ENCODE data around the gene GPR107. TPM values are rescaled to one million over a fixed set of nuclear protein-coding genes. Genes with fewer than 3 reads are reported as not detected.

Gene GPR107
- total RNA-seq, 1 experiment from 2014 or later = 47.1 TPM

- Histone ChIP-seq H3K4me1 (ENCODE audit: insufficient read depth, low read length, poor library complexity, severe bottlenecking) (peaks cover 23% of the 10 kb centered on the region), H3K27me3 (replicated peaks; ENCODE audit: insufficient read depth, low read depth, low read length, poor library complexity) (no peaks in the 10 kb centered on the region), H3K9me3 (ENCODE audit: low read depth, low read length, poor library complexity, severe bottlenecking) (peaks cover 2% of the 10 kb centered on the region), H3K4me3 (ENCODE audit: low read depth, low read length, poor library complexity, severe bottlenecking) (no peak overlapping the region), H3K27ac (ENCODE audit: low read depth, low read length, poor library complexity, severe bottlenecking) (no peak overlapping the region), H3K36me3 (ENCODE audit: insufficient read depth, low read length, poor library complexity, severe bottlenecking) (peaks cover 13% of the 10 kb centered on the region)
- intact Hi-C loops (cut with micrococcal nuclease; ENCODE audit: unreplicated experiment) = no loop called here
- CTCF ChIA-PET = no interaction called here
- POLR2A ChIA-PET (ENCODE audit: low non-redundant PET) = no interaction called here
- BruUV-seq (replicated peaks) = no TSS peak
- DNase-seq (ENCODE audit: low spot score) = no peak
- TF ChIP-seq CTCF (conservative IDR thresholded peaks at IDR 0.05; ENCODE audit: low read depth, low read length) = no peak
- no peak for TF ChIP-seq EZH2 (IDR thresholded peaks at IDR 0.05; ENCODE audit: borderline replicate concordance, low read depth, low read length, poor library complexity, severe bottlenecking)
Measured at GRCh38 chr9:130023144-130023787, 30.4 kb upstream of the GPR107 start.

GRCh38 chr9:130023994-130024596 lies 29.6 kb upstream of the GPR107 start:
- no peak overlapping the region for H3K27ac ChIP-seq (ENCODE audit: low read depth, low read length, poor library complexity, severe bottlenecking)
- no TSS peak for BruUV-seq (replicated peaks)
- ChIA-PET POLR2A (ENCODE audit: low non-redundant PET) (no interaction called here), CTCF (no interaction called here)
- DNase-seq (ENCODE audit: low spot score) = no peak
- no peaks in the 10 kb centered on the region for H3K27me3 ChIP-seq (replicated peaks; ENCODE audit: insufficient read depth, low read depth, low read length, poor library complexity)
- peaks cover 13% of the 10 kb centered on the region for H3K36me3 ChIP-seq (ENCODE audit: insufficient read depth, low read length, poor library complexity, severe bottlenecking)
- H3K4me1 ChIP-seq (ENCODE audit: insufficient read depth, low read length, poor library complexity, severe bottlenecking) = peaks cover 25% of the 10 kb centered on the region
- peaks cover 2% of the 10 kb centered on the region for H3K9me3 ChIP-seq (ENCODE audit: low read depth, low read length, poor library complexity, severe bottlenecking)
- TF ChIP-seq CTCF (conservative IDR thresholded peaks at IDR 0.05; ENCODE audit: low read depth, low read length) (no peak), EZH2 (IDR thresholded peaks at IDR 0.05; ENCODE audit: borderline replicate concordance, low read depth, low read length, poor library complexity, severe bottlenecking) (no peak)
- intact Hi-C loops (cut with micrococcal nuclease; ENCODE audit: unreplicated experiment) = no loop called here
- H3K4me3 ChIP-seq (ENCODE audit: low read depth, low read length, poor library complexity, severe bottlenecking) = no peak overlapping the region

DNA sequence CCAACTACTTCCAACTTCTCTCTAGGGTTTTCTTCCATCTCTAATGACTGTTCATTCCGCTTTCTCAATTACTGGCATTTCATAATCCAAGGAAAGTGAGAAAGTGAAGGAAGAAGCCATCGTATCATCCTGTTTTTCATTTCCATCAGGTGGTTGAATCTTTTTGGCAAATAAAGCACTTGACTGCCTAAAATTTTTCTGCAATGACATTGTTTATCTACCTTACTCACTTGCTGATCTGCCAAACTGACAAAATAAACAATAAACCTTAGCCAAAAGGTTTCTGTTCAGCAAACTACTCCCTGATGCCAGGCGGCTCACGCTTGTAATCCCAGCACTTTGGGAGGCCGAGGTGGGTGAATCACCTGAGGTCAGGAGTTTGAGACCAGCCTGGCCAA lies 29.1 kb upstream of the GPR107 start:
- peaks cover 2% of the 10 kb centered on the region for H3K9me3 ChIP-seq (ENCODE audit: low read depth, low read length, poor library complexity, severe bottlenecking)
- intact Hi-C loops (cut with micrococcal nuclease; ENCODE audit: unreplicated experiment) = no loop called here
- TF ChIP-seq CTCF (conservative IDR thresholded peaks at IDR 0.05; ENCODE audit: low read depth, low read length) (no peak), EZH2 (IDR thresholded peaks at IDR 0.05; ENCODE audit: borderline replicate concordance, low read depth, low read length, poor library complexity, severe bottlenecking) (no peak)
- DNase-seq (ENCODE audit: low spot score) = no peak
- peaks cover 25% of the 10 kb centered on the region for H3K4me1 ChIP-seq (ENCODE audit: insufficient read depth, low read length, poor library complexity, severe bottlenecking)
- no peak overlapping the region for H3K4me3 ChIP-seq (ENCODE audit: low read depth, low read length, poor library complexity, severe bottlenecking)
- H3K36me3 ChIP-seq (ENCODE audit: insufficient read depth, low read length, poor library complexity, severe bottlenecking) = peaks cover 13% of the 10 kb centered on the region
- H3K27me3 ChIP-seq (replicated peaks; ENCODE audit: insufficient read depth, low read depth, low read length, poor library complexity) = no peaks in the 10 kb centered on the region
- ChIA-PET CTCF (no interaction called here), POLR2A (ENCODE audit: low non-redundant PET) (no interaction called here)
- no TSS peak for BruUV-seq (replicated peaks)
- H3K27ac ChIP-seq (ENCODE audit: low read depth, low read length, poor library complexity, severe bottlenecking) = no peak overlapping the region
